HG03558 (cell line): Measurements from ENCODE around the gene CGN.

ENCODE experiments used
- ATAC-seq: cut with Tn5 transposase; IDR thresholded peaks from one replicate; pipeline ENCODE4 v1.9.1; 2021; ENCODE audit warnings: moderate number of reproducible peaks; ENCODE audit not compliant: unreplicated experiment; ENCODE audit errors: extremely low read depth

CGN gene

GRCh38 chr1:151542710-151543129 is 31.5 kb downstream of the CGN start:
- no peak for ATAC-seq

- ATAC-seq: no peak
These were observed 34.4 kb downstream of the CGN start for GRCh38 chr1:151545542-151545941.

GRCh38 chr1:151546011-151546925 is 35.1 kb downstream of the CGN start:
- ATAC-seq: no peak

- ATAC-seq: no peak
These were observed 36.1 kb downstream of the CGN start for GRCh38 chr1:151547119-151547899.

GRCh38 chr1:151547900-151548230 is 36.7 kb downstream of the CGN start:
- ATAC-seq: no peak

- ATAC-seq: no peak
These were observed 38.0 kb downstream of the CGN start for GRCh38 chr1:151549199-151549598.

GRCh38 chr1:151553659-151554058 is 42.5 kb downstream of the CGN start:
- no peak for ATAC-seq

GRCh38 chr1:151556052-151556451 is 44.9 kb downstream of the CGN start:
- no peak for ATAC-seq

GRCh38 chr1:151562661-151563060 is 51.5 kb downstream of the CGN start:
- ATAC-seq: no peak

- ATAC-seq: no peak
These were observed 52.2 kb downstream of the CGN start for GRCh38 chr1:151563376-151563775.

- no peak for ATAC-seq
These were observed 54.5 kb downstream of the CGN start for GRCh38 chr1:151565502-151566189.

GRCh38 chr1:151568626-151569088 is 57.5 kb downstream of the CGN start:
- no peak for ATAC-seq

- no peak for ATAC-seq
These were observed 59.6 kb downstream of the CGN start for GRCh38 chr1:151570819-151571218.

GRCh38 chr1:151574575-151575529 is 63.7 kb downstream of the CGN start:
- no peak for ATAC-seq

GRCh38 chr1:151577173-151577572 is 66.0 kb downstream of the CGN start:
- no peak for ATAC-seq

- ATAC-seq: no peak
These were observed 67.8 kb downstream of the CGN start for GRCh38 chr1:151578941-151579340.

- no peak for ATAC-seq
These were observed 68.4 kb downstream of the CGN start for GRCh38 chr1:151579436-151580225.

GRCh38 chr1:151581451-151581850 is 70.3 kb downstream of the CGN start:
- ATAC-seq: no peak

- no peak for ATAC-seq
These were observed 70.7 kb downstream of the CGN start for GRCh38 chr1:151581921-151582320.
